Breast epithelium (tissue), 4 donors: ENCODE measurements around the gene ADAM23. TPM values are rescaled to one million over a fixed set of nuclear protein-coding genes. Genes with fewer than 3 reads are reported as not detected.

ENCODE experiments used
- DNase-seq, 2 donors: peaks; one replicate each; pipeline ENCODE4 v3.0.0-alpha.2; 2019; ENCODE audit warnings: low spot score in 2 of 2
- H3K27ac ChIP-seq, 2 donors: fragments of 200-600 bp; sonication (generic) in 1 of 2; one replicate each; pipeline ENCODE4 v1.5.1; 2016 to 2019; ENCODE audit warnings: mild to moderate bottlenecking in 1 of 2
- H3K27me3 ChIP-seq, 2 donors: fragments of 200-600 bp; sonication (generic) in 1 of 2; one replicate each; pipeline versions ENCODE4 v1.5.1 to v1.6.0; 2017 to 2019; ENCODE audit warnings: control low read depth in 1 of 2, mild to moderate bottlenecking in 1 of 2
- H3K36me3 ChIP-seq: fragments of 200-600 bp; one replicate; pipeline ENCODE4 v1.5.1; 2019
- H3K4me1 ChIP-seq, 2 donors: fragments of 200-600 bp; sonication (generic); one replicate each; pipeline ENCODE4 v1.5.1; 2016 to 2019; ENCODE audit warnings: control low read depth in 1 of 2
- H3K4me3 ChIP-seq, 3 donors: fragments of 200-600 bp; sonication (generic); 1 replicate in 2 of 3; 2 replicates in 1 of 3; pipeline ENCODE4 v1.5.1; 2016 to 2019; ENCODE audit warnings: mild to moderate bottlenecking in 3 of 3, moderate library complexity in 2 of 3
- H3K9me3 ChIP-seq, 2 donors: fragments of 200-600 bp; sonication (generic) in 1 of 2; one replicate each; pipeline ENCODE4 v1.5.1; 2016 to 2019; ENCODE audit warnings: control low read depth in 1 of 2
- POLR2A ChIP-seq: fragments of 450-650 bp; IDR thresholded peaks from one replicate; pipeline ENCODE4 v1.6.1; 2016; ENCODE audit warnings: antibody characterized with exemption, mild to moderate bottlenecking, moderate library complexity
- POLR2AphosphoS5 ChIP-seq, 3 donors: sonication (generic); formaldehyde crosslinking; IDR thresholded peaks; one replicate each; pipeline ENCODE4 v1.6.1; 2017; ENCODE audit warnings: antibody characterized with exemption in 3 of 3
- intact Hi-C: fragments of 100-400 bp; cut with DNase I; formaldehyde crosslinking; loops from one replicate; pipeline ENCODE4 v1.15.1; 2023; ENCODE audit warnings: low total_unique reads
- total RNA-seq, 3 donors: library from RNA; depleted of rRNA; stranded (reverse); fragments of >200 nt; gene quantifications; one replicate each; pipeline ENCODE4 v1.1.0, GENCODE V29; 2016
- TF ChIP-seq, protein P1 (sequence below), 3 donors: fragments of 450-650 bp; IDR thresholded peaks; one replicate each; pipeline ENCODE4 v1.5.1; 2016 to 2017; ENCODE audit warnings: antibody characterized with exemption in 3 of 3, mild to moderate bottlenecking in 3 of 3, moderate library complexity in 3 of 3

ADAM23 gene
- total RNA-seq, 3 donors from 2014 or later: 0.48 to 2.5 (median 0.66) TPM

DNA sequence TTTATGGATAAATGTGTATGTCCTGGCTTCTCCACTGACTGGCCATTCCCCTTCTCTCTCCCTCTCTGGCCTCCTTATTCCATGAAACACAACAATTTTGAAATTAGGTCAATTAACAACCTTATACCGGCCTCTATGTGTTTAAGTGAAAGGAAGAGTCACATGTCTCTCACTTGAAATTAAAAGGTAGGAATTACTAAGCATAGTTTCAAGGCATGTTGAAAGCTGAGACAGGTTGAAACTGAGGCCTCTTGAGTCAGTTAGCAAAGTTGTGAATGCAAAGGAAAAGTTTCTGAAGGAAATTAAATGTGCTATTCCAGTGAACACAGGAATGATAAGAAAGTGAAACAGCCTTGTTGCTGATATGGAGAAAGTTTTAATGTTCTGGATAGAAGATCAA, 69.7 kb downstream of the ADAM23 start:
- Histone ChIP-seq H3K27ac (no peak overlapping the region), H3K36me3 (no peaks in the 10 kb centered on the region), H3K4me1 (no peaks in the 10 kb centered on the region), H3K9me3 (no peaks in the 10 kb centered on the region), H3K4me3 (no peak overlapping the region), H3K27me3 (no peaks in the 10 kb centered on the region)
- TF ChIP-seq, protein P1, sequence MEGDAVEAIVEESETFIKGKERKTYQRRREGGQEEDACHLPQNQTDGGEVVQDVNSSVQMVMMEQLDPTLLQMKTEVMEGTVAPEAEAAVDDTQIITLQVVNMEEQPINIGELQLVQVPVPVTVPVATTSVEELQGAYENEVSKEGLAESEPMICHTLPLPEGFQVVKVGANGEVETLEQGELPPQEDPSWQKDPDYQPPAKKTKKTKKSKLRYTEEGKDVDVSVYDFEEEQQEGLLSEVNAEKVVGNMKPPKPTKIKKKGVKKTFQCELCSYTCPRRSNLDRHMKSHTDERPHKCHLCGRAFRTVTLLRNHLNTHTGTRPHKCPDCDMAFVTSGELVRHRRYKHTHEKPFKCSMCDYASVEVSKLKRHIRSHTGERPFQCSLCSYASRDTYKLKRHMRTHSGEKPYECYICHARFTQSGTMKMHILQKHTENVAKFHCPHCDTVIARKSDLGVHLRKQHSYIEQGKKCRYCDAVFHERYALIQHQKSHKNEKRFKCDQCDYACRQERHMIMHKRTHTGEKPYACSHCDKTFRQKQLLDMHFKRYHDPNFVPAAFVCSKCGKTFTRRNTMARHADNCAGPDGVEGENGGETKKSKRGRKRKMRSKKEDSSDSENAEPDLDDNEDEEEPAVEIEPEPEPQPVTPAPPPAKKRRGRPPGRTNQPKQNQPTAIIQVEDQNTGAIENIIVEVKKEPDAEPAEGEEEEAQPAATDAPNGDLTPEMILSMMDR (IDR thresholded peaks at IDR 0.05): no peak
- TF ChIP-seq POLR2A (no peak), POLR2AphosphoS5 (IDR thresholded peaks at IDR 0.05) (no peak)
- intact Hi-C loops: no loop called here
- no peak for DNase-seq

DNA sequence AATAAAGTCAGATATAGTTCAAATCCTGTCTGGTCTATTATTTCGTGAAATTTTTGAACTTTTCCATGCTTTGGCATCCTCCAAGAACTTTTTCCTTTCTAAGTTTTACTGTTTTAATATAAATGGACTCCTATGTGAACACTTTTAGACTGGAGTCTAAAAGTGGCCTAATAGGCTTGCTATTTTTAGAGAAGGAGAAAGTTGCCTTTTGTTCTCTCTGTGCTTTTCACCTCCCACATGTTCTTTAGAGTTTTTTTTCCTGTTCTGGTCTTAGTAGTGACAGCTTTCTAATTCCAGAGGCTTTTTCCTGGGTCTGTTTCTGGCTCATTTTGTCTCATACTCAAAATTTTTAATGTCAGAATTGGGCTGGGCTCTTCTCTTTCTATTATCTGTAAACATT, 72.2 kb downstream of the ADAM23 start:
- no peak overlapping the region for H3K27ac ChIP-seq

DNA sequence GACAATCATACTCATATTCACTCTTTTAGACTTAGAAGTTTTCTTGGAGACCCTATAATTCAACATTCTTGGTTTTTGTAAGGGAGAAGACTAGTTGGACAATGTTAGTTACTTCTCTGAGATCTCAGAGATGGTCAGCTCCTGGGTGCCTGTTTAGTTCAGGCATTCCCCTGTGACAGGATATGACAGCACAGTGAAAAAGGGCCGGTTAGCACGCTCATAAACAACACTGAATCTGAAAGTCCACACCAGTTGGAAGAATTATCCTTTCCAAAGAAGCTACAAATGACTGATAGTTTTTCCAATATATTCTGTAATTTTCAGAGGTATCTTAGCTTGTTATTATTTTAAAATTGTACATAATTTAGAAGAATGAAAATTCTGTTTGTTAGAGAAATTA, 75.7 kb downstream of the ADAM23 start:
- no peaks in the 10 kb centered on the region for H3K27me3 ChIP-seq
- TF ChIP-seq, protein P1 (IDR thresholded peaks at IDR 0.05): no peak
- TF ChIP-seq POLR2A (no peak), POLR2AphosphoS5 (IDR thresholded peaks at IDR 0.05) (no peak)
- no peak overlapping the region for H3K27ac ChIP-seq
- no peak overlapping the region for H3K4me3 ChIP-seq
- H3K36me3 ChIP-seq: no peaks in the 10 kb centered on the region
- intact Hi-C loops: no loop called here
- no peaks in the 10 kb centered on the region for H3K4me1 ChIP-seq
- DNase-seq: no peak
- H3K9me3 ChIP-seq: no peaks in the 10 kb centered on the region

More for the DNA sequence above, 72.2 kb downstream of the ADAM23 start:
- Histone ChIP-seq H3K9me3 (no peaks in the 10 kb centered on the region), H3K27me3 (no peaks in the 10 kb centered on the region), H3K4me3 (no peak overlapping the region), H3K4me1 (no peaks in the 10 kb centered on the region), H3K36me3 (no peaks in the 10 kb centered on the region)
- TF ChIP-seq POLR2A (no peak), POLR2AphosphoS5 (IDR thresholded peaks at IDR 0.05) (no peak)
- TF ChIP-seq, protein P1 (IDR thresholded peaks at IDR 0.05): no peak
- no peak for DNase-seq
- intact Hi-C loops: no loop called here

DNA sequence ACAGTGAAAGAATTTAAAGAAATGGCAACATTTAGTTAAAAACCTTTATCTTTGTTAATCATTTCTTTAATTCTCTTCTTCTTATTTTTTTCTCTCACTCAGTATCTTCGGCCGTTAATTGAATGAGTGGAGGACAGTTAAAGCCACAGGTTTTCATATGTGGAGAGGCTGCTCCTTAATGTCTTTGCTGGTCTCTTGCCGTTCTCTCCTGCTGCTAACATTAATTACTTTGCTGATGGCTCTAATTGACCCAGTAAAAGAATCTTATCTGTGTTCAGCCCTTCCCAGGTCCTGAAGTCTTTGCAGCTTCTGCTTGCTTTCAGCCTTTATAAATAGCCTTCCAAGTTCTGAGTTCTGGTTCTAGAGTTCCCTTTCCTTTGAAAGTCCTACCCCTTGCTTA, 77.1 kb downstream of the ADAM23 start:
- no peak overlapping the region for H3K27ac ChIP-seq
- no peak overlapping the region for H3K4me3 ChIP-seq
- H3K27me3 ChIP-seq: no peaks in the 10 kb centered on the region
- intact Hi-C loops: loop anchor here (2.0 kb wide), 1 partner anchor 66 kb away; no protein-coding TSS in a partner anchor
- H3K9me3 ChIP-seq: no peaks in the 10 kb centered on the region
- TF ChIP-seq, protein P1 (IDR thresholded peaks at IDR 0.05): no peak
- TF ChIP-seq POLR2AphosphoS5 (IDR thresholded peaks at IDR 0.05) (no peak), POLR2A (no peak)
- H3K4me1 ChIP-seq: no peaks in the 10 kb centered on the region
- no peak for DNase-seq
- no peaks in the 10 kb centered on the region for H3K36me3 ChIP-seq

DNA sequence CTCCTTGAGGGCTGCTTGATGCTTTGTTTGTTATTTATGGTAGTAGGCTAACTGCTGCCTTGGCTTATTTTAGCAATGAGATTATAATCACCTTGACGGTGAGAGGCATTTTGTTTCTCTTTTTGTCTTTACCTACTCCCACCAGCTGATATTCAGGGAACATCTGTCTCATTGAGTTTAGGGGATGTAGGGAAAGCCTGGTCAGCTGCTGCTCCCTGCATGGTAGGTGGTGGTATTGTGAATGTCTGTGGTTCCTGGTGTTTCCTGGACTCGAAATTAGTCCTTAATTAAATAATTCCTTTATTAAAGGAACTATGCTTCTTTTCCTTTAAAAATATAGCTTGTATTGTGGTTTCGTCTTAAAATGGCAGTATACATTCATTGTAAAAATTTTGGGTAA, 77.8 kb downstream of the ADAM23 start:
- H3K4me1 ChIP-seq: no peaks in the 10 kb centered on the region
- no peak for TF ChIP-seq POLR2A
- no peak for TF ChIP-seq POLR2AphosphoS5 (IDR thresholded peaks at IDR 0.05)
- TF ChIP-seq, protein P1 (IDR thresholded peaks at IDR 0.05): no peak
- H3K36me3 ChIP-seq: no peaks in the 10 kb centered on the region
- H3K9me3 ChIP-seq: no peaks in the 10 kb centered on the region
- H3K4me3 ChIP-seq: no peak overlapping the region
- no peak for DNase-seq
- intact Hi-C loops: loop anchor here (2.0 kb wide), 1 partner anchor 66 kb away; no protein-coding TSS in a partner anchor
- no peaks in the 10 kb centered on the region for H3K27me3 ChIP-seq
- no peak overlapping the region for H3K27ac ChIP-seq
